ENCODE measurements around the gene MYCBP2.

GRCh38 chr13:77056886-77057285 is 270.0 kb downstream of the MYCBP2 start:
- no peak for TF ChIP-seq POLR2AphosphoS5 (IDR thresholded peaks at IDR 0.05)
- no peak for TF ChIP-seq CTCF (IDR thresholded peaks at IDR 0.05)
- no peak for TF ChIP-seq EP300 (IDR thresholded peaks at IDR 0.05)

Measured in upper lobe of left lung (tissue), 4 donors.